ENCODE measurements around the gene ABRACL. TPM values are rescaled to one million over a fixed set of nuclear protein-coding genes. Genes with fewer than 3 reads are reported as not detected.

Gene ABRACL
- total and polyA plus RNA-seq, 2 donors (not counting 3 experiments of a cell fraction or from before 2014, with no cell fraction given): 54.4 to 87.4 TPM

GRCh38 chr6:139062932-139063646, 34.5 kb downstream of the ABRACL start:
- Histone ChIP-seq H2AFZ (ENCODE audit: low read depth, low read length) (no peak overlapping the region), H3K4me1 (ENCODE audit: control insufficient read depth, extremely low read depth, insufficient read depth, low read length) (no peaks in the 10 kb centered on the region), H3K9me3 (replicated peaks; ENCODE audit: control insufficient read depth, insufficient read depth, low read length) (no peaks in the 10 kb centered on the region), H3K4me3 (replicated peaks in 1 of 3; ENCODE audit: insufficient read depth in 1 of 3, low read depth in 1 of 3, low read length in 3 of 3) (no peak overlapping the region), H4K20me1 (replicated peaks; ENCODE audit: control insufficient read depth, extremely low read depth, insufficient read depth, low read length) (no peaks in the 10 kb centered on the region), H3K36me3 (ENCODE audit: control insufficient read depth in 2 of 2, extremely low read depth in 1 of 2, insufficient read depth in 2 of 2, low read length in 2 of 2) (no peaks in the 10 kb centered on the region), H3K79me2 (ENCODE audit: control insufficient read depth, insufficient read depth, low read length) (no peaks in the 10 kb centered on the region), H3K27me3 (ENCODE audit: control insufficient read depth in 2 of 2, insufficient read depth in 2 of 2, low read length in 2 of 2) (peaks cover 0 to 2% of the 10 kb centered on the region in 2 experiments), H3K9me1 (replicated peaks; ENCODE audit: control insufficient read depth, extremely low read depth, insufficient read depth, low read length) (no peaks in the 10 kb centered on the region), H3K9ac (replicated peaks; ENCODE audit: extremely low read depth, insufficient read depth, low read length) (no peak overlapping the region), H3K4me2 (ENCODE audit: insufficient read depth, low read length) (no peak overlapping the region), H3K27ac (ENCODE audit: insufficient read depth, low read depth, low read length) (no peak overlapping the region)
- DNase-seq (ENCODE audit: low read depth, low spot score) (no peak), FAIRE-seq (no peak)
- ChIA-PET POLR2A (no interaction called here), CTCF (no interaction called here)
- intact Hi-C loops (cut with micrococcal nuclease) (no loop called here), dilution Hi-C loops (cut with MboI; ENCODE audit: extremely low pct_ligation_motif_present, low sequenced_read_pairs) (no loop called here)
- no peak for TF ChIP-seq MAX (IDR thresholded peaks at IDR 0.05; ENCODE audit: insufficient read depth, insufficient read length)
- no peak for TF ChIP-seq CTCF (IDR thresholded peaks at IDR 0.05; ENCODE audit: extremely low read depth in 1 of 2, insufficient read depth in 1 of 2, low read depth in 1 of 2, low read length in 2 of 2)
- TF ChIP-seq MYC (IDR thresholded peaks at IDR 0.05; ENCODE audit: low read depth, low read length): no peak
- TF ChIP-seq FOS (IDR thresholded peaks at IDR 0.05; ENCODE audit: borderline replicate concordance, insufficient read depth, low read length): no peak
- no peak for TF ChIP-seq EZH2 (IDR thresholded peaks at IDR 0.05; ENCODE audit: borderline replicate concordance, low read depth, low read length, severe bottlenecking)
- TF ChIP-seq JUN (IDR thresholded peaks at IDR 0.05; ENCODE audit: borderline replicate concordance, insufficient read depth, insufficient read length, low read depth): no peak
- TF ChIP-seq GATA2 (IDR thresholded peaks at IDR 0.05; ENCODE audit: insufficient read depth, insufficient read length, low read depth, low read length): no peak
- no peak for TF ChIP-seq POLR2AphosphoS5 (IDR thresholded peaks at IDR 0.05; ENCODE audit: insufficient read depth, low read depth, low read length)
- TF ChIP-seq POLR2A (IDR thresholded peaks at IDR 0.05; ENCODE audit: low read depth, low read length): no peak
- no TSS peak for BruUV-seq (replicated peaks)
